Activated T-helper 2 cell treated with anti-CD3 and anti-CD28 coated beads, Interferon-gamma antibody, Interleukin-2, Interleukin-4, amounts not matched to agents 10 μg/mL and 5 μg/mL and 100 μg/mL, durations not matched to agents 14 hours and 24 hours and 36 hours (primary cell): ENCODE data around the gene ZFAND2B. TPM values are rescaled to one million over a fixed set of nuclear protein-coding genes. Genes with fewer than 3 reads are reported as not detected.

Experiments
- DNase-seq: peaks from one replicate; pipeline ENCODE4 v3.0.0; 2021; ENCODE audit warnings: low spot score
- H3K27ac Mint-ChIP-seq: one replicate; pipeline ENCODE4 v1.8.0; 2021; ENCODE audit warnings: mixed read lengths
- H3K27me3 Mint-ChIP-seq: one replicate; pipeline ENCODE4 v1.8.0; 2021; ENCODE audit warnings: low read depth, mixed read lengths
- H3K36me3 Mint-ChIP-seq: one replicate; pipeline ENCODE4 v1.8.0; 2021; ENCODE audit warnings: low read depth, mixed read lengths
- H3K4me1 Mint-ChIP-seq: one replicate; pipeline ENCODE4 v1.8.0; 2021; ENCODE audit warnings: low read depth, mixed read lengths
- H3K4me3 Mint-ChIP-seq: one replicate; pipeline ENCODE4 v1.8.0; 2021; ENCODE audit warnings: low read depth, mild to moderate bottlenecking, moderate library complexity, mixed read lengths
- H3K9me3 Mint-ChIP-seq: one replicate; pipeline ENCODE4 v1.8.0; 2021; ENCODE audit warnings: mixed read lengths
- intact Hi-C: fragments of 100-400 bp; cut with micrococcal nuclease; formaldehyde crosslinking; loops from one replicate; pipeline ENCODE4 v1.15.1; 2023
- total RNA-seq: library from RNA; stranded (reverse); gene quantifications from 2 replicates; pipeline ENCODE4 v1.2.3, GENCODE V29; 2022

Gene ZFAND2B
- total RNA-seq, 1 donor from 2014 or later: 27.3 TPM

DNA sequence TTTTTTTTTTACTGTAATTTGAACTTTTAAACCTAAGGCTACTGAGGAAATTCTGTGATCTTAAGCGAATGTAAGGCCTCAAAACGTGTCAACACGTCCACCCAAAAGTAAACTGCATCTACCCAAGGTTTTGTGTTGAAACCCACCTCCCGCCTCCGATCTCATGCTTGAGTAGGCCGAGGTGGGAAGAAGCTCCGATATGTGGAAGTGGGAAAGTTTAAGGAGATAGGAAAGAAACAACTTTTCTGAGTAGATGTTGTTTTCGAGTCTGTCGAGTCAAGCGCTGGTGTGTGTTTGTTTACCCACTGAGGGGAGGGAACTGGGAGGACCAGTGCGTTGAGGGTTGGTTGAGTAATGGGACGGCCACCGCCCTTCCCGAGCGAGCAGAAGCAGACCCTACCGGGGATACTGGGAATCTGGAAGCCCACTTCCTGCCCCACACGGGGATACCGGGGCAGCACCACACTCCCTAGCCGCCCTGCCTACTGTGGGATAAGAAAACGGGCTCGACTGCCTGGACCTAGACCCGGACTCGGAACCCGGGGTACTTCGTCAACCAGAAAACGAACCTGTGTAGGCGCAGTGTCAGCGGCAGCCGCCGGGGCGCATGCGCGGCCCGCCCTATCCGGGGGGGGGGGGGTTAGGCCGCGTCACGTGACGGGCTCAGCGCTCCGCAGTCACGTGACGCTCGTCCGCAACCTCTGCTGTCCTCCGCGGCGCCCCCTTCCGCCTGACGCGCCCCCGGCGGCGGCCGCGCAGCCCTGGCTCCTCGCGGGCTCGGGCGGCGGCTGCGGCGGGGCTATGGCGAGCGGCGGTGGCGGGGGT, 28.8 kb upstream of the ZFAND2B start, which contains the start of gene RETREG2:
Gene RETREG2, plus strand, starts transcription at position 724 of the 825 bp plus-strand sequence. Its CDS starts 78 bp downstream, at position 802.
- intact Hi-C loops: loop anchor here (1.0 to 10.0 kb wide), 11 partner anchors 17 to 780 kb away; partner anchors contain the start of genes ABCB6, ANKZF1, ATG9A and CHPF
- H3K4me3 Mint-ChIP-seq: peak within 1 kb of the TSS; percentile 94

DNA sequence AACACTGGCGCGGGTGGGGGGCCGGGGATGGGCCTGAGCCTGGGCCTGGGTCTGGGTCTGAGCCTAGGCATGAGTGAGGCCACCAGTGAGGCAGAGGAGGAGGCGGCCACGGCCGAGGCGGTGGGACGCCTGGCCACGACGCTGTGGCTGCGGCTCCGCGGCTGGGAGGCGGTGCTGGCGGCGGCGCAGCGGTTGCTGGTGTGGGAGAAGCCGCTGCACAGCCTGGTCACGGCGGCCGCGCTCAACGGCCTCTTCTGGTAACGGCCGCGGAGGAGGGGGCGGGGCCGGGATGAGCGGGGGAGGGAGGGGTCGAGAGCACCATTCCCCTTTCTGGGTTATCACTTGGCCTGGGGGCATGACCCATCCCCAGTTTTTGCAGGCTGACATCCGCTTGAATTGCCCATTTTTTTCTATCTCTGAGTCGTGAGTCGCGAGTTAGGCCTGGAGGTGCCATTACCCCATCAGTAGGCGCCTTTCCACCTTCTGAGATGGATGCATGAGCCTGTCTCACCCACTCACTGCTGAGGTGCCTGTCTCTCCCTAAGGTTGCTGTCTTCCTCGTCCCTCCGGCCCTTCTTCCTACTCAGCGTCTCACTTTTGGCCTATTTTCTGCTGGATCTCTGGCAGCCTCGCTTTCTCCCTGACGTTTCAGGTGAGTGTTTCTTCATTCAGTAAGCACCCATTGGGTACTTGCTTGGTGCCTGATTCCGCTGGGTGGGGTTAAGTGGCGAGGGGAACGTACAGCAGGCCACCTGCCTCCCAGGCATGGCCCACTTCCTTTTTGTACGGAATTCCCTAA, 28.0 kb upstream of the ZFAND2B start:
- Mint-ChIP-seq H3K27ac (peak overlapping the region; percentile 71), H3K4me1 (peaks cover 38% of the 10 kb centered on the region), H3K27me3 (no peaks in the 10 kb centered on the region), H3K36me3 (peaks cover 48% of the 10 kb centered on the region), H3K4me3 (peak overlapping the region; percentile 94), H3K9me3 (no peaks in the 10 kb centered on the region)
- DNase-seq: peak; percentile 25
- intact Hi-C loops: loop anchor here (1.0 to 10.0 kb wide), 4 partner anchors 51 to 781 kb away; partner anchors contain the start of genes ANKZF1, ATG9A, CHPF and CTDSP1

More for the DNA sequence above, 28.8 kb upstream of the ZFAND2B start, which contains the start of gene RETREG2:
- peak; percentile 79 for DNase-seq
- Mint-ChIP-seq H3K4me1 (peaks cover 38% of the 10 kb centered on the region), H3K36me3 (peaks cover 47% of the 10 kb centered on the region), H3K27me3 (no peaks in the 10 kb centered on the region), H3K27ac (peak within 1 kb of the TSS; percentile 98), H3K9me3 (no peaks in the 10 kb centered on the region)

DNA sequence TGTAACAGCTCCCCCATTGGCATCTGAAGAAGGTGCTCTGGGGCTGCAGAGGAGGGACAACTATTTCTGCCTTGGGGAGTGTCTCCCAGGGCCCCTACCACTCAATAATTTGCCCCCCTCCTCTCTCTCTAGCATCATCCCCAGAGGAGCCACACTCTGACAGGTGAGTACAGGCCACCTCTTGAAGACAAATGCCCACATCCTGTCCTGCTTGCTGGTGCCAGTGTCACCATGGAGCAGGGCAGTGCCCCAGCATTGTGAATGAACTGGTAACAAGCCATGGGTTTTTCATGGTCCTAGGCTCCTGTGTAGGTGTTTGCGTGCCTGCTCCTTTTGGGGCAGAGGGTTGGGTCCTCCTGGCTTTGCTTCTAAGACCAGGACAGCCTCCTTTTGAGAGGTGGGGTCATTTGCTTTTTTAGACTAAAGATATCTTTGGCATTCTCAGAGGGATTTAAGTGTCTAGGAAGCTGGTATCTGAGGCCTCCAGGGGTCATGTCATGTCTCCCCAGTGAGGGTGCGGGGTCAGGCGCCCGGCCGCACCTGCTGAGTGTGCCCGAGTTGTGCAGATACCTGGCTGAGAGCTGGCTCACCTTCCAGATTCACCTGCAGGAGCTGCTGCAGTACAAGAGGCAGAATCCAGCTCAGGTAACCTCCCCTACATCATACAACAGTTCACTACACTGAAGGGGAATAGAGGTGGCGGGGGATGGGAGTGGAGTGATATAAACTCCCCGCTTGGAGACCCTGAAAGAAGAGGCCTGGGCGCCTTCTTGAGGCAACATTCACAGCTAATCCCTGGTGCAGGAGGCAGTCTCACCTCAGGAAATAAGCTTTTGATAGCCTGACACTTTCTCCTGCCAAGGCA, 26.7 kb upstream of the ZFAND2B start:
- peak overlapping the region; percentile 33 for H3K27ac Mint-ChIP-seq
- peaks cover 45% of the 10 kb centered on the region for H3K36me3 Mint-ChIP-seq
- intact Hi-C loops: loop anchor here (5.0 to 10.0 kb wide), 3 partner anchors 365 to 783 kb away; partner anchors contain the start of genes CHPF, CTDSP1, STK11IP and TMEM198
- H3K9me3 Mint-ChIP-seq: no peaks in the 10 kb centered on the region
- H3K4me3 Mint-ChIP-seq: peak overlapping the region; percentile 94
- H3K4me1 Mint-ChIP-seq: peaks cover 31% of the 10 kb centered on the region
- DNase-seq: peak; percentile 7
- H3K27me3 Mint-ChIP-seq: no peaks in the 10 kb centered on the region

DNA sequence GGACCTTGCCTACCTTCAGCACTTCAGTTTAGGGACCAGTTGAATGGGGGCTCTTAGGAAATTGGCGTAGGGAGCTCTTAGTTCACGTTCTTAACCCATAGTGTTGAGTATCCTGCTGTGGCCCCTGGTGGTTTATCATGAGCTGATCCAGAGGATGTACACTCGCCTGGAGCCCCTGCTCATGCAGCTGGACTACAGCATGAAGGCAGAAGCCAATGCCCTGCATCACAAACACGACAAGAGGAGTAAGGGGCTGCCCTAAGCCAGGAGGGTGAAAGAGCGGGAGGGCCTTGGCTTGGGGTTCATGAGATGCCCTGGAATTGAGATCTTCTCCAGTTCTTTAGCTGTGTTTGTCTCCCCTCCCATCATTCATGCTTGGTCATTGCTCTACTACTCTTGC, 25.6 kb upstream of the ZFAND2B start:
- Mint-ChIP-seq H3K4me3 (no peak overlapping the region), H3K9me3 (no peaks in the 10 kb centered on the region), H3K36me3 (peaks cover 47% of the 10 kb centered on the region), H3K27me3 (no peaks in the 10 kb centered on the region), H3K4me1 (peaks cover 26% of the 10 kb centered on the region), H3K27ac (no peak overlapping the region)
- intact Hi-C loops: no loop called here
- DNase-seq: no peak

DNA sequence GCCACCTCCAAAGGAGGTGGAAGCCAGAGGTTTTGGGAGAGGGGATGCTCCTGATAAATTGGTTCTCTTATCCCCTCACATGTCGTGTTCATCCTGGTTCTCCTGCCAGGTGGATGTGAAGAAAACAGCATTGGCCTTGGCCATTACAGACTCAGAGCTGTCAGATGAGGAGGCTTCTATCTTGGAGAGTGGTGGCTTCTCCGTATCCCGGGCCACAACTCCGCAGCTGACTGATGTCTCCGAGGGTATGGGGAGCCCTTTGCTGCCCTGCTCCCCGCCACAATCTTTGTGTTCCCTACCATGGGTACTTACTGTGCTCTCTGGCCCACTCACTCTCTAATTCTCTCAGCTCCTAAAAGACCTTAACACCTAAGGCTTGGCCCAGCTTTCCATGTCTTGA, 25.1 kb upstream of the ZFAND2B start:
- Mint-ChIP-seq H3K36me3 (peaks cover 46% of the 10 kb centered on the region), H3K4me3 (no peak overlapping the region), H3K4me1 (peaks cover 24% of the 10 kb centered on the region), H3K27me3 (no peaks in the 10 kb centered on the region), H3K27ac (no peak overlapping the region), H3K9me3 (no peaks in the 10 kb centered on the region)
- intact Hi-C loops: no loop called here
- DNase-seq: no peak

DNA sequence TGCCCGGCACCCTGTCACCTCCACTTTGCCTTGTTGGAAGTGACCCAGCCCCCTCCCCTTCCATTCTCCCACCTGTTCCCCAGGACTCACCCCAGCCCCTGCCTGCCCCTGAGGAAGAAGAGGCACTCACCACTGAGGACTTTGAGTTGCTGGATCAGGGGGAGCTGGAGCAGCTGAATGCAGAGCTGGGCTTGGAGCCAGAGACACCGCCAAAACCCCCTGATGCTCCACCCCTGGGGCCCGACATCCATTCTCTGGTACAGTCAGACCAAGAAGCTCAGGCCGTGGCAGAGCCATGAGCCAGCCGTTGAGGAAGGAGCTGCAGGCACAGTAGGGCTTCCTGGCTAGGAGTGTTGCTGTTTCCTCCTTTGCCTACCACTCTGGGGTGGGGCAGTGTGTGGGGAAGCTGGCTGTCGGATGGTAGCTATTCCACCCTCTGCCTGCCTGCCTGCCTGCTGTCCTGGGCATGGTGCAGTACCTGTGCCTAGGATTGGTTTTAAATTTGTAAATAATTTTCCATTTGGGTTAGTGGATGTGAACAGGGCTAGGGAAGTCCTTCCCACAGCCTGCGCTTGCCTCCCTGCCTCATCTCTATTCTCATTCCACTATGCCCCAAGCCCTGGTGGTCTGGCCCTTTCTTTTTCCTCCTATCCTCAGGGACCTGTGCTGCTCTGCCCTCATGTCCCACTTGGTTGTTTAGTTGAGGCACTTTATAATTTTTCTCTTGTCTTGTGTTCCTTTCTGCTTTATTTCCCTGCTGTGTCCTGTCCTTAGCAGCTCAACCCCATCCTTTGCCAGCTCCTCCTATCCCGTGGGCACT, 24.0 kb upstream of the ZFAND2B start:
- no peak for DNase-seq
- H3K27ac Mint-ChIP-seq: no peak overlapping the region
- no peak overlapping the region for H3K4me3 Mint-ChIP-seq
- intact Hi-C loops: no loop called here
- H3K4me1 Mint-ChIP-seq: peaks cover 22% of the 10 kb centered on the region
- peaks cover 51% of the 10 kb centered on the region for H3K36me3 Mint-ChIP-seq
- no peaks in the 10 kb centered on the region for H3K27me3 Mint-ChIP-seq
- no peaks in the 10 kb centered on the region for H3K9me3 Mint-ChIP-seq

DNA sequence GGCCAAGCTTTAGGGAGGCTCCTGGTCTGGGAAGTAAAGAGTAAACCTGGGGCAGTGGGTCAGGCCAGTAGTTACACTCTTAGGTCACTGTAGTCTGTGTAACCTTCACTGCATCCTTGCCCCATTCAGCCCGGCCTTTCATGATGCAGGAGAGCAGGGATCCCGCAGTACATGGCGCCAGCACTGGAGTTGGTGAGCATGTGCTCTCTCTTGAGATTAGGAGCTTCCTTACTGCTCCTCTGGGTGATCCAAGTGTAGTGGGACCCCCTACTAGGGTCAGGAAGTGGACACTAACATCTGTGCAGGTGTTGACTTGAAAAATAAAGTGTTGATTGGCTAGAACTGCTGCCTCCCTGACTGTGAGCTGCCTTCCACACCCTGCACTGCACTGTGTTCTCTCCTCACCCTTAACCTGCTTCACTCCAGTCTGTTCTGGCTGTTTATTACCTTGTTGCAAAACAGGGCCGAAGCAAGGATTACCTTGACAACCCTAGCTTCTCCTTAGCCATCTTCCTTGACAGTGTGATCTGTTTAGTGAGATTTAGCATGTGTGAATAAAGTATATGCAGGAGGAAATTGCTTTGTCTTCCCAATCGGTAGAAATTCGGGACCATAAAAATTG, 23.3 kb upstream of the ZFAND2B start:
- Mint-ChIP-seq H3K36me3 (peaks cover 51% of the 10 kb centered on the region), H3K27ac (no peak overlapping the region), H3K9me3 (no peaks in the 10 kb centered on the region), H3K4me3 (no peak overlapping the region), H3K4me1 (peaks cover 20% of the 10 kb centered on the region), H3K27me3 (no peaks in the 10 kb centered on the region)
- intact Hi-C loops: no loop called here
- no peak for DNase-seq

DNA sequence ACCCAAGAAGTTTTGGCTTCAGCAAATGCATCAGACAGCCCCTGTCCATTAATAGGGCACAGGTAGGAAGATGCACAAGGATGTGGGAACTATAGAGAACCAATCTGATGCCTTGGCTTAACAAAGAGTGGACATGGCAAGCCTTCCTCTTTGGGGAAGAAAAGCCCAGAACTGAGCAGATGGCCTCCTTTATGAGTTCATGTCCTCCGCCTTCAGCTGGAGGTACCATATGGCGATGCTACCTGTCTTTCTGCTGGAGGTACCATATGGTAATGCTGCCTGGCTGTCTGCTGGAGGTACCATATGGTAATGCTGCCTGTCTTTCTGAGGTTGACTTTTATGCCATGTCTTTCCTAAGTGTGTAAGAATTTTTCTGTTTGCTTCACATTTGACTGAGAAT, 22.5 kb upstream of the ZFAND2B start:
- intact Hi-C loops: no loop called here
- H3K4me1 Mint-ChIP-seq: peaks cover 16% of the 10 kb centered on the region
- no peak overlapping the region for H3K4me3 Mint-ChIP-seq
- no peaks in the 10 kb centered on the region for H3K27me3 Mint-ChIP-seq
- H3K27ac Mint-ChIP-seq: no peak overlapping the region
- no peaks in the 10 kb centered on the region for H3K9me3 Mint-ChIP-seq
- peaks cover 51% of the 10 kb centered on the region for H3K36me3 Mint-ChIP-seq
- DNase-seq: no peak

DNA sequence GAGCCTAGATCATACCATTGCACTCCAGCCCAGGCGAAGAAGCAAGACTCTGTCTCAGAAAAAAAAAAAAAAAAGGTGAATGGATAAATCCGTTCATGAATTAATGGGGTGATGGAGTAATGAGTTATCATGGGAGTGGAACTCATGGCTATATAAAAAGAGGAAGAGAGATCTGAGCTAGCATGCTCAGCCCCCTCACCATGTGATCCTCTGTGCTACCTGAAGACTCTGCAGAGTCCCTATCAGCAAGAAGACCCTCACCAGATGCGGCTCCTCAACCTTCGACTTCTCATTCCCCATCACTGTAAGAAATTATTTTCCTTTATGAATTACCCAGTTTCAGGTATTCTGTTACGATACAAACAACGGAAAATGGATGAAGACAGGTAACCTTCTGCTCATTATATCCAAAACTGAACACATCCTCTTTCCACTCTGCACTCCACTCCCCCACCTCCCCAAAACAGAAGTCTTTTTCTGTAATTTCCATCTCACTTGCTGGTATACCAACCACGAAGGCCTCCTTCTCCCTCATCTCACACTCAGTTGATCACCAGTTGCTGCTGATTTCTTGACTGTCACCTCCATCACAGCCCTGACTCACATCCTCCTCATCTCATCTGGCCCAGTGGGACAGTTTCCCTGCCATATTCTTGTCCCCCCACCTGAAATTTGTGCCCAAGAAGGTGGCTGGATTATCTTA, 19.7 kb upstream of the ZFAND2B start:
- H3K27ac Mint-ChIP-seq: peak overlapping the region; percentile 20
- intact Hi-C loops: no loop called here
- DNase-seq: no peak
- H3K27me3 Mint-ChIP-seq: no peaks in the 10 kb centered on the region
- peaks cover 33% of the 10 kb centered on the region for H3K36me3 Mint-ChIP-seq
- H3K9me3 Mint-ChIP-seq: no peaks in the 10 kb centered on the region
- H3K4me1 Mint-ChIP-seq: peaks cover 9% of the 10 kb centered on the region
- no peak overlapping the region for H3K4me3 Mint-ChIP-seq

DNA sequence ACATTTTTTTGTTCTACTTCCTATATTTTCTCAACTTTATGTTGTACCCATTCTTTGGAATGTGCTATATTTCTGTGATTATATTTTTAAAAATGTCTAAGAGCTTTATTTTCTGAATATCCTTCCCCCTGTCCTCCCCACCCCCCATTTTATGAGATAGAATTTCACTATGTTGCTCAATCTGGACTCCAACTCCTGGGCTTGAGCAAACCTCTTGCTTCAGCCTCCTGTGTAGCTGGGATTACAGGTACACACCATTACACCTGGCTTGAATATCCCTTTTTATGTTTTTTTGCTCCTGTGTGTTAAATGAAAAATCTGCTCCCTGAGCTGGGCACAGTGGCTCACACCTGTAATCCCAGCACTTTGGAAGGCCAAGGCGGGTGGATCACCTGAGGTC, 9.2 kb upstream of the ZFAND2B start:
- Mint-ChIP-seq H3K4me1 (peaks cover 3% of the 10 kb centered on the region), H3K27ac (no peak overlapping the region), H3K36me3 (peaks cover 3% of the 10 kb centered on the region), H3K4me3 (no peak overlapping the region), H3K27me3 (peaks cover 8% of the 10 kb centered on the region), H3K9me3 (no peaks in the 10 kb centered on the region)
- no peak for DNase-seq
- intact Hi-C loops: no loop called here

DNA sequence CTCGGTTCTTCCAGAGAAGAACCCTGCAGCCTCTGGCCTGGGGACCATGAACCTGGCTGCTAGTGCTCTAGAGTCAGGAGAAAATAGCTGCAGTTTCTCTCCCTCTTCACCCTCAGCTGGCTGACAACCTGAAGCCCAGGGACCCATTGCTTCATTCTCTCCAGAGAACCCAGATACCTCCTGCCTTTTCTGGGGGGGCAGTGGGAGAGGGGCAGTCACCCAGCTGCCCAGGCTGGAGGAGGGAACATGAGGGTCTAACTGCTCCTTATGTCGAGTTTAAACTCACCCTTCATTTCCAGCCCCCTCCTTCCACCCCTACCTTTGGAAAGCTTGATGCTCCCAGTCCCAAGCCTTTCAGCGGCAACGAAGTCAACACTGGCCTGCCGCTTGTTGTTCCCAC, 7.6 kb upstream of the ZFAND2B start:
- Mint-ChIP-seq H3K4me3 (no peak overlapping the region), H3K27ac (no peak overlapping the region), H3K4me1 (peaks cover 3% of the 10 kb centered on the region), H3K9me3 (no peaks in the 10 kb centered on the region), H3K27me3 (peaks cover 8% of the 10 kb centered on the region), H3K36me3 (peaks cover 3% of the 10 kb centered on the region)
- peak; percentile 6 for DNase-seq
- intact Hi-C loops: no loop called here
